AG09319 (cell line): Measurements from ENCODE around the gene PLP1.
"Not testable (repeated sequence)": the region's sequence is repeated elsewhere in the genome, so short reads cannot be mapped to it uniquely, and the experiment has no call there.

Experiments used
- DNase-seq: peaks from one replicate; pipeline ENCODE4 v3.0.0-alpha.2; 2010; ENCODE audit warnings: low read depth; ENCODE audit errors: extremely low read depth
- CTCF ChIP-seq: IDR thresholded peaks from 2 replicates; pipeline ENCODE4 v1.5.1; 2011; ENCODE audit warnings: low read depth, mild to moderate bottlenecking, inconsistent platforms, low read length, moderate library complexity

PLP1 gene

GRCh38 chrX:103811858-103812257 lies 35.2 kb downstream of the PLP1 start:
- DNase-seq: no peak
- TF ChIP-seq CTCF: no peak

GRCh38 chrX:103817101-103817500 lies 40.5 kb downstream of the PLP1 start:
- not testable (repeated sequence) for DNase-seq

GRCh38 chrX:103817502-103817901 lies 40.9 kb downstream of the PLP1 start:
- peak; percentile 2 for DNase-seq
- peak; percentile 56 for TF ChIP-seq CTCF

GRCh38 chrX:103818842-103819619 lies 42.4 kb downstream of the PLP1 start:
- no peak for DNase-seq
- TF ChIP-seq CTCF: no peak

GRCh38 chrX:103820802-103821201 lies 44.2 kb downstream of the PLP1 start:
- DNase-seq: not testable (repeated sequence)

GRCh38 chrX:103823591-103823990 lies 47.0 kb downstream of the PLP1 start:
- DNase-seq: no peak
- no peak for TF ChIP-seq CTCF

GRCh38 chrX:103825881-103826280 lies 49.2 kb downstream of the PLP1 start:
- TF ChIP-seq CTCF: no peak
- DNase-seq: no peak

- no peak for TF ChIP-seq CTCF
Observed at GRCh38 chrX:103828529-103828928, 51.9 kb downstream of the PLP1 start.

More at GRCh38 chrX:103828529-103828928, 51.9 kb downstream of the PLP1 start:
- DNase-seq: no peak
